HCEC 1CT (cell line): ENCODE measurements around the gene SLC16A4.
"Not testable (repeated sequence)": the region's sequence is repeated elsewhere in the genome, so short reads cannot be mapped to it uniquely, and the experiment has no call there.

Experiments used
- DNase-seq: peaks from one replicate; pipeline ENCODE4 v3.0.0-alpha.2; 2017

Gene SLC16A4

GRCh38 chr1:110407260-110408210, 16.7 kb upstream of the SLC16A4 start, which contains the start of gene LAMTOR5:
Gene LAMTOR5 (minus strand): TSS chr1:110407694. CDS start chr1:110407620, 74 bp downstream.
- peak; percentile 88 for DNase-seq

- not testable (repeated sequence) for DNase-seq
These were observed 15.6 kb upstream of the SLC16A4 start for GRCh38 chr1:110406407-110406806.

DNA sequence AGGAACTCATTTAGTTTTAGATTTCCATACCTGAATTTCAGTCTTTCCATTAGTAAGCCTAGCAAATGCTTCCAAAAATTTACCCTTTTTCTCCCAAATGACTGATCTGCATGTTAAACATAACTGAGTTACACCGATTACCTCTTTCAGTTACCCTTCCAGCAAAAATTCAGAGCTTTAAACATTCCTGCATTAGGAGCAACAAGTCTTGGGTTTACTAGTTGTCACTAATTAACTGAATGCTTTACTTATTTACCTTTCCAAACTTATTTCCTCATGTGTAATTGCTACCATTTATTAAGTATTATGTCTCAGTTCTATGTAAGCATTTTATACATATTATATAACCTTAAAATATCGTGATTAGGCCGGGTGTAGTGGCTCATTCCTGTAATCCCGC, 13.6 kb upstream of the SLC16A4 start:
- DNase-seq: no peak

GRCh38 chr1:110403805-110404204, 13.0 kb upstream of the SLC16A4 start:
- DNase-seq: no peak

DNA sequence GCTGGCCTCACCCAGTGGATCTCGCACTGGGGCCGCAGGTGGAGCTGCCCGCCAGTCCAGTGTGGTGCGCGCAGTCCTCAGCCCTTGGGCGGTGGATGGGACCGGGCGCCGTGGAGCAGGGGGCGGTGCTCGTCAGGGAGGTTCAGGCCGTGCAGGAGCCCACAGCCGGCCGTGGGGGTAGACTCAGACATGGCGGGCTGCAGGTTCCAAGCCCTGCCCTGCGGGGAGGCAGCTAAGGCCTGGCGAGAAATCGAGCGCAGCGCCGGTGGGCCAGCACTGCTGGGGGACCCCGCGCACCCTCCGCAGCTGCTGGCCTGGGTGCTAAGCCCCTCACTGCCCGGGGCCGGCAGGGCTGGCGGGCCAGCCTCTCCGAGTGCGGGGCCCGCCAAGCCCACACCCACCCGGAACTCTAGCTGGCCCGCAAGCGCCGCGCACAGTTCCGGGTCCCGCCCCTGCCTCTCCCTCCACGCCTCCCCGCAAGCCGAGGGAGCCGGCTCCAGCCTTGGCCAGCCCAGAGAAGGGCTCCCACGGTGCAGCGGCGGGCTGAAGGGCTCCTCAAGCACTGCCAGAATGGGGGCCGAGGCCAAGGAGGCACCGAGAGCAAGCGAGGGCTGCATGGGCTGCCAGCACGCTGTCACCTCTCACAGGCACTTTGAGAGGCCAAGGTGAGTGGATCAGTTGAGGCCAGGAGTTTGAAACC, 5.6 kb upstream of the SLC16A4 start:
- DNase-seq: not testable (repeated sequence)

- no peak for DNase-seq
These were observed 3.6 kb upstream of the SLC16A4 start for GRCh38 chr1:110394493-110394820.

DNA sequence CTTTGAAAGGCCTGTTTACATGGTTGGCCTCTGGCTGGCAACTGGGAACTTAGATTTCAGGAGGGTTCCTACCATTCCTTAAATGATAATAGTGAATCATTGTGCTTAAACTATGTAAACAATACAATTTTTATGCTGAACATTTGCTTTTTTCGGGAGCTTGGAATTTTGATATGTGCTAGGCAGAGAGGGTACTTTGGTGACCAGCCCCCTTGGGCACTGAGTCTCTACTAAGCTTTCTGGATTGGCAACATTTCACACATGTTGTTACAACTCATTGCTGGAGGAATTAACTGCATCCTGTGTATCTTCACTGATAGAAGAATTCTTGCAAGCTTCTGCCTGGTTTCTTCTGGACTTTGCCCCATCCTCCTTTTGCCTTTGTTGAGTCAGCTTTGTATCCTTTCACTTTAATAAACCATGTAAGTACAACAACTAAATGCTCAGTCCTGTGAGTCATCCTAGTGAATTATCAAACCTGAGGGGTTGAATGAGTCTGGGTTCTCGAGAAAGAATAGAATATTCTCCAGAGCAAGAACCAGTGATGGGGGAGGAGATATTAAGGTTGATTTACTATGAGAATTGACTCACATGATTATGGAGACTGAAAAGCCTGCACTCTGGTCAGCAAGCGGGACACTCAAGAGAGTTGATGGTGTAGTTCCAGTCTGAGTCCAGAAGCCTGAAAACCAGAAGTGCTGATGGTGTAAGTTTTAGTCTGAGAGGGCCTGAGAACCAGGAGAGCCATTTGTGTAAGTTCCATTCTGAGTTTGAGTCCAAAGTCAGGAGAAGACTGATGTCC, 3.1 kb upstream of the SLC16A4 start:
- peak; percentile 91 for DNase-seq

DNA sequence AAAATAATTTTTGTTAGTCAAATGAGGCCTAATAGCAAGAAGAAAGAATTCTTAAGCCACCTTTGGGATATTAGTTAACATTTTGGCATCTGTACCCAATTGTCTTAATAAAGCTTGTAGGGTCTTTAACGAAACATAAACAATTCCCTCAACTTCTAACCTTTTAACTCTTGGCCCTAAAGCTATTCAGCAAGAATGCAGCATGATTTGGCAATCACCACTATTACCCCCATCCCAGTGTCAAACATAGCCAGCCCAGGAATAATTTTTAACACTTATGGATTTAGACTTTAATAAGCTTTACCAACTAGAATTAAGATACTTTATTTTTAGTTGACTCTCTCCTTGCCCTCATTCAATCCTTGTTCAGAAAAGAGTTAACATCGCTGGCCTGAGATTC, 2.5 kb upstream of the SLC16A4 start:
- DNase-seq: peak; percentile 32

DNA sequence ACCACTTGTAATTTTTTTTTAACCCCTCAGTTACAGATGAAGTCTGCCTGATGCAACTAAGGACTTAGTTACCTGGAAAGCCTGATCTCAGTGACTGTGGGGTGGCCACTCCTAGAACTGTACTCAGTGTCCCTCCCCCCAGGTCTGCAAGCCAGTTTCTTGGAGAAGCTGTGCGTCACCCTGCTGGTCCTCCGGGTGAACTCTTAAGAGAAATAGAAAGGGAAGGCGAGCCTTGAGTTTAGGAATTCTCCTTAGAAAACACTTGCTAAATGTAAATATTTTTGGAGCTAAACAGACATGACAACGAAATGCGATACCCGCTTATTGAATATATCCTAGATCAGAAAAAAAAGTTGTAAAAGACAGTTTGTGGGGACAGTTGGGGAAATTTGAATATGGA, 730 bp downstream of the SLC16A4 start:
- peak; percentile 77 for DNase-seq

- DNase-seq: no peak
These were observed 3.6 kb downstream of the SLC16A4 start for GRCh38 chr1:110387048-110387754.

- DNase-seq: no peak
These were observed 5.5 kb downstream of the SLC16A4 start for GRCh38 chr1:110385369-110385768.

DNA sequence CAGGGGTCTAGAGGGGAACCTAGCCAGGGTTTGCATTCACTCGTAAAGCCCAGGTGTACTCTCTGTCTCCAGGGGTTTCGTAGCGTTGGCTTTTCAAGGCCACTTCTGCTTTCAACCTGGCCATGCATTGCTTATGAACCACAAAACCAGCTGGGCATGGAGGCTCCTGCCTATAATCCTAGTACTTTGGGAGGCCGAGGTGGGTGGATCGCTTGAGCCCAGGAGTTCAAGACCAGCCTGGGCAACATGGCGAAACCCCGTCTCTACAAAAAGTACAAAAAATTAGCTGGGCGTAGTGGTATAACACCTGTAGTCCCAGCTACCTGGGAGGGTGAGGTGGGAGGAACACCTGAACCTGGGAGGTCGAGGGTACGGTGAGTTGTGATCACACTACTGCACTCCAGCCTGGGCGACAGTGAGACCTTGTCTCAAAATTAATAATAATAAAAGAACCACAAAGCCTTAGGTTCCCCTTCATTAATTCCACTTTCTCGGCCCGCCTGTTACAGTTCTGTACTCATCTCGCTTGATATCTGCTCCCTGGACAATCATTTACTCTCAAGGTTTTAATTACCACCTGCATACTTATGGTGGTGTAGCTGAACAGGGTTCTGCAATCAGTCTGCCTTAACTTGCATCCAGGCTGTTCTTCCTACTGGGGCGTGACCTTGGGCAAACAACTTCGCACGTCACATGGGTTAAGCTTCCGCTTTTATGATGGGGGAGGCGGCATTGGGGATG, 6.1 kb downstream of the SLC16A4 start:
- DNase-seq: no peak

DNA sequence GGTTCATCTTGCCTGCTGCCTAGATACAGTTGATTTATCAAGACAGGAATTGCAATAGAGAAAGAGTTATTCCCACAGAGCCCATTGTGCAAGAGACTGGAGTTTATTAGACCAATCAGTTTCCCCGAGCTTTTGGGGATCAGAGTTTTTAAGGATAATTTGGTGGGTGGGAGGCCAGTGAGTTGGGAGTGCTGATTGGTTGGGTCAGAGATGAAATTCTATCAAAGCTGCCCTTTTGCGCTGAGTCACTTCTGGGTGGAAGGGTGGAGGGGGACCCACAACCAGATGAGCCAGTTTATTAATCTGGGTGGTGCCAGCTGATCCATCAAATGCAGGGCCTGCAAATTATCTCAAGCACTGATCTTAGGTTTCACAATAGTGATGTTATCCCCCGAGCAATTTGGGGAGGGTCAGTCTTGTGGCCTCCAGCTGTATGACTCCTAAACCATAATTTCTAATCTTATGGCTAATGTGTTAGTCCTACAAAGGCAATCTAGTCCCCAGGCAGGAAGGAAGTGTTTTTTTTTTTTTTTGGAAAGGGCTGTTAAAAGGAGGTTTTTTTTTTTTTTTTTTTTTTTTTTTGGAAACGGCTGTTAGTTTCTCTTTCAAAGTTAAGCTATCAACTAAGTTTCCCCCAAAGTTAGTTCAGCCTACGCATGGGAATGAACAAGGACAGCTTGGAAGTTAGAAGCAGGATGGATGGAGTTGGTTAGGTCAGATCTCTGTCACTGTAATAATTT, 7.4 kb downstream of the SLC16A4 start:
- peak; percentile 32 for DNase-seq

DNA sequence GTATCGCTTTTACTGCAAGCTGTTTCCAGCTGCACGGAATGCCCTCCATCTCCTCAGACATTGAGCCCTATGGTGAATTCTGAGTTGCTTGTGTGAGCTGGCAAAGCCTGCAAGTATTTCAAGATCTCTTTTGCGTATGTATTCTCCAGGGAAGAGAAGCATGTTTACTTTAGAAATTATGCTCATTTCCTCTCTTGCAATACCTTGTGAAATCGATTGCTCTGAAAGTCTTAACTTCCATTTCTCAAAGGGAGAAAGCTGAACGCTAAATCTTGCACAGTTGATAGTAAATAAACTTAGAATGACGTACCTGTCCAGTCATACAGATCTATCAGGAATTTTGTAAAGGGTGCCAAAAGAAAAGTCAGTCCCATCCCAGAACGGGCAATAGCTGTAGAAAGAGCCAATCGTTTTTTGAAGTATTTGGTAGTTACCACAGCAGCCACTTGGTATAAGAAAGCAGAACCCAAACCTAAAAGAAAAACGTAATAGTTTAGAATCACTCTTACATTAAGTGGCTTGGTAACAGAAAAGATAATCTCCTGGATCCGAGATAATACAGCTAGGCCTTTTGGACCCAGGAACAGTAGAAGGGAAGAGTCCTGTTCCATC, 10.0 kb downstream of the SLC16A4 start:
- peak; percentile 89 for DNase-seq

DNA sequence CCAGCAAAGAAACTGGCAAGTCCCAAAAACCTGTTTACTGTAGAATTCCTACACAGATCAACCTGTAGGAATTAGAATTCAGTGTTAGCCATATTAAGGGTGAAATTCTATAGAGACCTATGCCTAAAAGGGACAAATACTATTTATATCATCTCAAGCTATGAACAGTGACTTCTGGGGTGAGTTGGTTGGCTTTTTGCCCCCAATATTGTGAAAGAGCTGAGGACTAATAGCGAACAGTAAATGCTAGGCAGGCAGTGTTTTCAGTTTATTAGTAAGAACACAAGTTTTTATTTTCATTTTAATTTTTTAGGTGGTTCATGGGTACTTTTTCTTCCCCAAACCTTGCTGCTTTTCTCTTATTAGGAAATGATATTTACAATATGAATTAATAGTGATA, 15.3 kb downstream of the SLC16A4 start:
- DNase-seq: no peak

DNA sequence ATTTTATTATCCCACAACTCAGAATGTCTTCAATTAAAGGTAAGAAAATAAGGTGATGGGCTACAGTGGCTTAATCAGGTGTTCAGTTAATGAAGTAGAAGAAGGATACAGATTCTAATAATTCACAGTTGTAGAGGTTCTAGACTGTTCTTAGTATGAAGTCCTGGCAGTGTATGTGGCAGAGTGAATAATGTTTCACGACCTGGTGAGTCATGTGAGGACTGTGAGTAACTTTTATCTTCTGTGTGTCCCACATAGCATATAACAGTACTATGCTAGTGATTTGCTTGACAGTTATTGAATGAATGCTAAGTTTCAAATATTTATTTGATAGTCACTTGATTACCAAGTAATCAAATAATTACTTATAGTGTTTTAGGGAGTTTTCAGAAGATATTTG, 20.0 kb downstream of the SLC16A4 start:
- peak; percentile 71 for DNase-seq

DNA sequence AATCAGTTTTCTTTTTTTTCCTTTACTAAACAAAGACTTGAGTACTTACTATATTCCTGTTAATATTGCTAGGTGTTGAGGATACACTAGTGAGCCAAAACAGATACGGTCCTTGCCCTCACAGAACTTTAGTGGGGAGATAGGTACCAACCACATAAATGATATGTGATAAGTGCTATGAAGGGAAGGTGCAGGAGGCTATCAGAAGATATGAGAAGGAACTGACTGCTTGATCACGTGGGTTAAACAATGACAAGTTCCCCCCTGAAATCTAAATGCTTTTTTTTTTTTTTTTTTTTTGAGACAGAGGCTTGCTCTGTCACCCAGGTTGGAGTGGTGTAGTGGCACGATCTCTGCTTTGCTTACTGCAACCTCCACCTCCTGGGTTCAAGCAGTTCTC, 26.6 kb downstream of the SLC16A4 start:
- DNase-seq: no peak

GRCh38 chr1:110361856-110362255, 29.0 kb downstream of the SLC16A4 start:
- DNase-seq: no peak

- DNase-seq: no peak
These were observed 30.4 kb downstream of the SLC16A4 start for GRCh38 chr1:110360431-110360830.

DNA sequence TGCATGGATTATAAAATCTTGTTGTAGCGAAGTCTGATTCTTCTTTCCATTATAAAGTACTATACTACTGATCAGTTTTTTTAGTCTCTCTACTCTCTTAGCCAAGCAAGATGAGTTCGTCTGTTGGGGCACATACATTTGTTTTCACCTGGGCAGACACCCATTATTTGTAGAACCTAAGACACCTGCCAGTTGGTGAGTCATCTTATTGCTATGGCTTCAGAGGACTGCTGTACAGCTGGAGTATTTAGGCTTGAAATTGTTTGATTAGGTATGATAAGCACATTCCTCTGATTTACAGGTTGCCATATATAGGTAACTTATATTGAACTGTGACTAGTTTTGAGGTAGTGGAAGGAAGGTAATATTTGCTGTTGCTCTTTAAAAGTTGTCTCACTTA, 34.4 kb downstream of the SLC16A4 start:
- no peak for DNase-seq

DNA sequence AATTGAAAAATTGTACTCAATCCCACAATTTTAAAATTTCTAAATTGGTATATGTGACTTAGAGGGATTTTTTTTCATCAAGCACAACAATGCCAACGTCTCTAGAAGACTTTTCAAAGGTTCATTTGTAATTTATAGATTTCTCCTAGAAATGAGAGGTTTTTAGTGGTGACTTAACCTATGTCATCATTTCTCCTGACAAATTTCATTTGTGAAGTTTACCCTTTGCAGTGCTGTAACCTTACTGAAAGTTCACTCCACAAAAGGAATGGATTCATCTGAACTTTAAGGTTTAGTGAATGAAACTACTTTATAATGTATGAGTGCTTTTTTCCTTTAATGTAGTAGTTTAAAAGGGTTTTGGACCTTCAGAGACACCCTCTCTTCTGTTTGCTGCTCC, 35.5 kb downstream of the SLC16A4 start:
- no peak for DNase-seq
